Measurements from ENCODE around the gene SDF4. TPM values are rescaled to one million over a fixed set of nuclear protein-coding genes. Genes with fewer than 3 reads are reported as not detected.

Gene SDF4
- total RNA-seq, 4 donors from 2014 or later = 81.7 to 121 (median 104) TPM

- DNase-seq (ENCODE audit: low spot score in 2 of 2) = no peak
- 40 to 46% methylated on average over 19 to 34 of the region's 35 CpGs for WGBS, 2 donors
- TF ChIP-seq POLR2A (IDR thresholded peaks at IDR 0.05) = no peak
- no peak for TF ChIP-seq CTCF (IDR thresholded peaks at IDR 0.05)
- no peak within 1 kb of the TSS for H3K4me3 ChIP-seq (ENCODE audit: low read depth, poor library complexity, severe bottlenecking)
- intact Hi-C loops (cut with DNase I; ENCODE audit: low total_unique reads) = no loop called here
These were observed 57.9 kb downstream of the SDF4 start, which contains the start of gene TTLL10 for GRCh38 chr1:1173793-1174415. TTLL10 (plus strand) TSS chr1:1173880; CDS start chr1:1179216, 5,336 bp downstream.

- intact Hi-C loops (cut with DNase I; ENCODE audit: low total_unique reads) = no loop called here
- H3K4me3 ChIP-seq (ENCODE audit: low read depth, poor library complexity, severe bottlenecking) = no peak overlapping the region
- no peak for TF ChIP-seq CTCF (IDR thresholded peaks at IDR 0.05)
- 53 to 70% methylated on average over 28 to 32 of the region's 32 CpGs for WGBS, 2 donors
- no peak for DNase-seq (ENCODE audit: low spot score in 2 of 2)
These were observed 58.6 kb downstream of the SDF4 start for GRCh38 chr1:1173061-1173792.

- WGBS, 2 donors = 60 to 71% methylated on average over 25 to 32 of the region's 33 CpGs
- intact Hi-C loops (cut with DNase I; ENCODE audit: low total_unique reads) = no loop called here
- TF ChIP-seq POLR2A (IDR thresholded peaks at IDR 0.05) (no peak), CTCF (IDR thresholded peaks at IDR 0.05) (no peak)
- DNase-seq (ENCODE audit: low spot score in 2 of 2) = no peak
- H3K4me3 ChIP-seq (ENCODE audit: low read depth, poor library complexity, severe bottlenecking) = no peak overlapping the region
These were observed 60.1 kb downstream of the SDF4 start for GRCh38 chr1:1171546-1172340.

DNA sequence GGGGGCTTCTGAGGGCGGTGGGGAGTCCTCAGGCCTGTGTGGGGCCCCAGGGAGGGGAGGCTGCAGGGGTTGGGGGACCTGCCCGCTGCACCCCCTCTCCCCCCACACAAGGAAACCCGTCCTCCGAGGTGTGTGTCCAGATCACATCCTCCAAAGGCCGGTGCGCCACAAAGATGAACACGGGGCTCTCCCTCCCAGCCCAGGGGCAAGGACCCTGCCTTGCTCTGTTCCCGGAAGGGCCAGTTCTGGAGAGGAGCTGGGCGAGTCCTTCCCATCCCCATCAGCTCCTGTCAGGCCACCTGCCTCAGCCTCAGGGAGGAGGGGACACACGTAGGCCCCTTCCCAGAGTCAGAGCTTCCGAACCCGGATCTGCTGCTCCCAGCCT, 60.6 kb downstream of the SDF4 start:
- no peak for DNase-seq (ENCODE audit: low spot score in 2 of 2)
- no peak overlapping the region for H3K4me3 ChIP-seq (ENCODE audit: low read depth, poor library complexity, severe bottlenecking)
- intact Hi-C loops (cut with DNase I; ENCODE audit: low total_unique reads) = no loop called here
- WGBS, 2 donors = 68 to 76% methylated on average over 6 to 9 of the region's 12 CpGs
- no peak for TF ChIP-seq CTCF (IDR thresholded peaks at IDR 0.05)
- no peak for TF ChIP-seq POLR2A (IDR thresholded peaks at IDR 0.05)

DNA sequence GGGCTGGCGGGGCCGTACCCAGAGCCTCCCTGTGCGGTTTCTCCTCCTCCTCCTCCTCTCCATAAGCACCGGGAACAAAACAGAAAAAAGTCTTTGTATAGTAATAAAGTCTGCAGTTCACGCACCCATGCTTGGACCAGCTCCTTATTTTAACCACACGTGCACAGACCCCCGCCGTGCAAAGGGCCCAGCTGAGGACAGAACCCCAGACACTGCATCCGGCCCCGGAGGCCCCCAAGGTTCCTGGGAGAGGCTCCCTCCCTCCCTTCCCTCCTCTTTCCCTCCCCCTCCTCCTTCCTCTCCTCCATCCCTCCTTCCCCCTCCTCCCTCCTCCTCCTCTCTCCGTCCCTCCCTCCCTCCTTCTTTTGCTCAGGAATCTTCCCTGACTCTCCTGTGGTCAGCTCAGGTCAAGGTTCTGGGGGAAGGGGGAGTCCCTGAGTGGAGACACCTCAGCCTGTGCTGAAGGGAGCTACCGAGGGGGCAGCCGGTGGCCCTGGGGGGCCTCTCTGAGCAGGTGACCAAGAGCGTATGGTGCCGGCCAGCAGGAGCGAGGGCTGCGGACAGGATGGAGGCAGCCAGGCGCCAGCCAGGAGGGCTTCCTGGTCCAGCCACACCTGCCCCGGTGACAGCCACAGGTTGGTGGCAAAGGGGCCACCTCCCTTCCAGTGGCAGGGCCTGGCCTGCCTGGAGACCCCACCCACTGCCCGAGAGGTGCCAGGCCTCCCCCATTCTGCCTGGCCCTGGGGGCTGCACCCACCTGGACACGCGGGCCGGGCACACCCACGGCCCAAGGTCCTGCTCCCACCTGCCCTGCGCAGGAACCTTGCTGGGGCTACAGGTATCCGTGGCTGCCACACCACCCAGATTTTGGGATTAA, 61.3 kb downstream of the SDF4 start:
- 53 to 59% methylated on average over 21 to 26 of the region's 26 CpGs for WGBS, 2 donors
- TF ChIP-seq POLR2A (IDR thresholded peaks at IDR 0.05) (no peak), CTCF (IDR thresholded peaks at IDR 0.05) (no peak)
- intact Hi-C loops (cut with DNase I; ENCODE audit: low total_unique reads) = no loop called here
- H3K4me3 ChIP-seq (ENCODE audit: low read depth, poor library complexity, severe bottlenecking) = no peak overlapping the region
- DNase-seq (ENCODE audit: low spot score in 2 of 2) = no peak

All from lower leg skin (tissue), 4 donors.